Measurements from ENCODE around the gene PEAR1. TPM values are rescaled to one million over a fixed set of nuclear protein-coding genes. Genes with fewer than 3 reads are reported as not detected.

Gene PEAR1
- total and polyA plus RNA-seq, 2 of the 4 experiments (the other 2 are of a cell fraction): 2.0 to 44.4 TPM

- H2BK5ac ChIP-seq (ENCODE audit: low read depth, low read length, poor library complexity, severe bottlenecking): no peak overlapping the region
- TF ChIP-seq CHD1 (IDR thresholded peaks at IDR 0.05; ENCODE audit: low read depth, low read length) (no peak), FOS (IDR thresholded peaks at IDR 0.05; ENCODE audit: low read depth, low read length) (no peak), SMC3 (IDR thresholded peaks at IDR 0.05; ENCODE audit: low read depth, low read length) (peak; percentile 92), MAFK (IDR thresholded peaks at IDR 0.05; ENCODE audit: low read depth, low read length) (no peak), POLR2A (IDR thresholded peaks at IDR 0.05; ENCODE audit: low read depth, low read length) (0 out of 2 replicates have a peak, but pooled peaks have one; percentile 26), CEBPB (IDR thresholded peaks at IDR 0.05; ENCODE audit: low read depth, low read length) (peak; percentile 55), NFE2L2 (IDR thresholded peaks at IDR 0.05; ENCODE audit: low read depth, low read length) (no peak), ELK1 (IDR thresholded peaks at IDR 0.05; ENCODE audit: borderline replicate concordance, low read depth, low read length) (no peak), BHLHE40 (IDR thresholded peaks at IDR 0.05; ENCODE audit: low read depth, low read length) (no peak), RAD21 (IDR thresholded peaks at IDR 0.05; ENCODE audit: low read length) (peak; percentile 76), RFX5 (IDR thresholded peaks at IDR 0.05; ENCODE audit: low read depth, low read length) (no peak)
- TF ChIP-seq, protein P1, sequence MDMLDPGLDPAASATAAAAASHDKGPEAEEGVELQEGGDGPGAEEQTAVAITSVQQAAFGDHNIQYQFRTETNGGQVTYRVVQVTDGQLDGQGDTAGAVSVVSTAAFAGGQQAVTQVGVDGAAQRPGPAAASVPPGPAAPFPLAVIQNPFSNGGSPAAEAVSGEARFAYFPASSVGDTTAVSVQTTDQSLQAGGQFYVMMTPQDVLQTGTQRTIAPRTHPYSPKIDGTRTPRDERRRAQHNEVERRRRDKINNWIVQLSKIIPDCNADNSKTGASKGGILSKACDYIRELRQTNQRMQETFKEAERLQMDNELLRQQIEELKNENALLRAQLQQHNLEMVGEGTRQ (IDR thresholded peaks at IDR 0.05; ENCODE audit: low read depth, low read length): no peak
- TF ChIP-seq, protein P2, sequence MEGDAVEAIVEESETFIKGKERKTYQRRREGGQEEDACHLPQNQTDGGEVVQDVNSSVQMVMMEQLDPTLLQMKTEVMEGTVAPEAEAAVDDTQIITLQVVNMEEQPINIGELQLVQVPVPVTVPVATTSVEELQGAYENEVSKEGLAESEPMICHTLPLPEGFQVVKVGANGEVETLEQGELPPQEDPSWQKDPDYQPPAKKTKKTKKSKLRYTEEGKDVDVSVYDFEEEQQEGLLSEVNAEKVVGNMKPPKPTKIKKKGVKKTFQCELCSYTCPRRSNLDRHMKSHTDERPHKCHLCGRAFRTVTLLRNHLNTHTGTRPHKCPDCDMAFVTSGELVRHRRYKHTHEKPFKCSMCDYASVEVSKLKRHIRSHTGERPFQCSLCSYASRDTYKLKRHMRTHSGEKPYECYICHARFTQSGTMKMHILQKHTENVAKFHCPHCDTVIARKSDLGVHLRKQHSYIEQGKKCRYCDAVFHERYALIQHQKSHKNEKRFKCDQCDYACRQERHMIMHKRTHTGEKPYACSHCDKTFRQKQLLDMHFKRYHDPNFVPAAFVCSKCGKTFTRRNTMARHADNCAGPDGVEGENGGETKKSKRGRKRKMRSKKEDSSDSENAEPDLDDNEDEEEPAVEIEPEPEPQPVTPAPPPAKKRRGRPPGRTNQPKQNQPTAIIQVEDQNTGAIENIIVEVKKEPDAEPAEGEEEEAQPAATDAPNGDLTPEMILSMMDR (conservative IDR thresholded peaks at IDR 0.05; ENCODE audit: low read depth, low read length): peak; percentile 88
These were observed 1.1 kb upstream of the PEAR1 start for GRCh38 chr1:156892190-156893047.

More at GRCh38 chr1:156892190-156893047, 1.1 kb upstream of the PEAR1 start:
- no peak overlapping the region for H3K56ac ChIP-seq (ENCODE audit: extremely low read depth, insufficient read depth, low read length)
- no TSS peak for BruUV-seq (replicated peaks)
- dilution Hi-C loops (cut with HindIII; ENCODE audit: low sequenced_read_pairs, unreplicated experiment): no loop called here
- no peak overlapping the region; the same call in 1 of the 2 replicates for H2BK120ac ChIP-seq (ENCODE audit: low read depth, low read length)
- H4K91ac ChIP-seq (ENCODE audit: insufficient read depth, low read depth, low read length): no peak overlapping the region; the same call in 1 of the 2 replicates
- H3K9ac ChIP-seq (ENCODE audit: low read depth, low read length): no peak overlapping the region
- intact Hi-C loops (cut with micrococcal nuclease): loop anchor here (1.0 kb wide), 1 partner anchor 28 kb away; the partner anchor contains the start of gene LRRC71
- 15% methylated on average over 21 of the region's 48 CpGs; no CpG with 5 or more reads in 1 of the 2 experiments for WGBS, 2 experiments (ENCODE audit: extremely low coverage in 2 of 2, insufficient read length in 1 of 2)
- H3K9me3 ChIP-seq (ENCODE audit: control insufficient read depth, insufficient read depth, low read length): no peaks in the 10 kb centered on the region
- in situ Hi-C loops (cut with MboI; ENCODE audit: low sequenced_read_pairs): loop anchor here (5.0 kb wide), 1 partner anchor 35 kb away; no protein-coding TSS in a partner anchor
- H4K8ac ChIP-seq (ENCODE audit: low read depth in 2 of 2, low read length in 2 of 2): peak overlapping the region in 1 of 2 experiments; percentile 53; a peak in 2 of 4 replicates
- H2BK15ac ChIP-seq (ENCODE audit: low read depth, low read length): no peak overlapping the region
- H3K23ac ChIP-seq (ENCODE audit: low read depth, low read length): no peak overlapping the region
- peak; percentile 85 for DNase-seq
- H3K36me3 ChIP-seq (ENCODE audit: control insufficient read depth, insufficient read depth, low read length): no peaks in the 10 kb centered on the region
- H2AK5ac ChIP-seq (ENCODE audit: low read depth, low read length): 0 out of 2 replicates have a peak overlapping the region, but pooled peaks have one; percentile 35
- H3K79me1 ChIP-seq (ENCODE audit: low read depth in 1 of 2, low read length in 2 of 2): peaks cover 4 to 38% of the 10 kb centered on the region in 2 experiments
- H2BK20ac ChIP-seq (ENCODE audit: low read depth, low read length): 0 out of 2 replicates have a peak overlapping the region, but pooled peaks have one; percentile 40
- peak overlapping the region; percentile 62 for H3K4ac ChIP-seq (ENCODE audit: low read depth, low read length)
- peaks cover 23% of the 10 kb centered on the region for H3K4me1 ChIP-seq (ENCODE audit: control insufficient read depth, insufficient read depth, low read length)
- POLR2A ChIA-PET (ENCODE audit: unreplicated experiment): no interaction called here
- peak overlapping the region; percentile 91 for H2AFZ ChIP-seq (replicated peaks; ENCODE audit: low read length, poor library complexity)
- H3K27me3 ChIP-seq (ENCODE audit: control insufficient read depth, insufficient read depth, low read length): peaks cover 14% of the 10 kb centered on the region
- H3K4me3 ChIP-seq (ENCODE audit: insufficient read depth, low read depth, low read length): peak overlapping the region; percentile 16; the same call in 1 of the 2 replicates
- CTCF ChIA-PET: interaction anchor here (0.6 to 4.1 kb wide), 14 partner anchors 28 to 1445 kb away, joined by 3 to 24 read pairs (median 4); partner anchors contain the start of gene LRRC71
- peaks cover 8% of the 10 kb centered on the region for H3K9me1 ChIP-seq (ENCODE audit: insufficient read depth, low read length)
- no peak overlapping the region; the same call in 1 of the 2 replicates for H3K27ac ChIP-seq (ENCODE audit: insufficient read depth, low read length)
- H2AK9ac ChIP-seq (replicated peaks; ENCODE audit: low read depth, low read length, poor library complexity): peak overlapping the region; percentile 33
- ATAC-seq (ENCODE audit: low read depth): peak; percentile 67
- no peak overlapping the region for H3K18ac ChIP-seq (ENCODE audit: low read depth, low read length)
- no peak overlapping the region for H4K5ac ChIP-seq (ENCODE audit: low read depth, low read length)
- no peak overlapping the region; the same call in 1 of the 2 replicates for H3K14ac ChIP-seq (replicated peaks; ENCODE audit: low read depth, low read length)
- peak overlapping the region; percentile 61 for H3K4me2 ChIP-seq (ENCODE audit: low read depth, low read length)
- H4K20me1 ChIP-seq (ENCODE audit: insufficient read depth, low read length): peaks cover 2% of the 10 kb centered on the region; the same call in 1 of the 2 replicates

Data from IMR-90 (cell line).